Transverse colon (tissue), 4 donors: ENCODE measurements around the gene GPR55.

Experiments used
- CTCF ChIP-seq, 5 experiments: fragments of 200-600 bp in 3 of 5; fragments of 450-650 bp in 2 of 5; sonication (generic) in 3 of 5; IDR thresholded peaks; 1 replicate in 2 of 5; 2 replicates in 3 of 5; pipeline ENCODE4 v1.5.1; 2016 to 2017; ENCODE audit warnings: antibody characterized with exemption in 5 of 5, inconsistent platforms in 3 of 5, mild to moderate bottlenecking in 2 of 5, moderate library complexity in 1 of 5
- EP300 ChIP-seq: sonication (generic); formaldehyde crosslinking; IDR thresholded peaks from one replicate; pipeline ENCODE4 v1.6.1; 2017; ENCODE audit warnings: antibody characterized with exemption, low read depth
- POLR2A ChIP-seq: fragments of 450-650 bp; IDR thresholded peaks from one replicate; pipeline ENCODE4 v1.6.1; 2016; ENCODE audit warnings: antibody characterized with exemption, mild to moderate bottlenecking, moderate library complexity
- POLR2AphosphoS5 ChIP-seq, 3 donors: sonication (generic); formaldehyde crosslinking; IDR thresholded peaks; one replicate each; pipeline ENCODE4 v1.6.1; 2016; ENCODE audit warnings: antibody characterized with exemption in 3 of 3

- TF ChIP-seq CTCF (IDR thresholded peaks at IDR 0.05) = no peak
- TF ChIP-seq POLR2A = no peak
- TF ChIP-seq EP300 = no peak
- TF ChIP-seq POLR2AphosphoS5 (IDR thresholded peaks at IDR 0.05) = no peak
These were observed 18.4 kb downstream of the GPR55 start for GRCh38 chr2:230906471-230907230.
